ENCODE data around the gene CTDP1.

DNA sequence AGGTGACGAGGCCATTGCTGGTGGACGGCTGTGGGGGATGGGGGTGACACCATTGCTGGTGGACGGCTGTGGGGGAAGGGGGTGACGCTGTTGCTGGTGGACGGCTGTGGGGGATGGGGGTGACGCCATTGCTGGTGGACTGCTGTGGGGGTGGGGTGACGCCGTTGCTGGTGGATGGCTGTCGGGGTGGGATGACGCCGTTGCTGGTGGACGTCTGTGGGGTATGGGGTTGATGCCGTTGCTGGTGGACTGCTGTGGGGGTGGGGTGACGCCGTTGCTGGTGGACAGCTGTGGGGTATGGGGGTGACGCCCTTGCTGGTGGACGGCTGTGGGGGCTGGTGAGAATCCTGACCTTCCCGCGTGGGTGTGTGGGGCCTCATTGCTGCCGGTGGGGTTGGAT is 47.1 kb downstream of the CTDP1 start:
- TF ChIP-seq, protein P1, sequence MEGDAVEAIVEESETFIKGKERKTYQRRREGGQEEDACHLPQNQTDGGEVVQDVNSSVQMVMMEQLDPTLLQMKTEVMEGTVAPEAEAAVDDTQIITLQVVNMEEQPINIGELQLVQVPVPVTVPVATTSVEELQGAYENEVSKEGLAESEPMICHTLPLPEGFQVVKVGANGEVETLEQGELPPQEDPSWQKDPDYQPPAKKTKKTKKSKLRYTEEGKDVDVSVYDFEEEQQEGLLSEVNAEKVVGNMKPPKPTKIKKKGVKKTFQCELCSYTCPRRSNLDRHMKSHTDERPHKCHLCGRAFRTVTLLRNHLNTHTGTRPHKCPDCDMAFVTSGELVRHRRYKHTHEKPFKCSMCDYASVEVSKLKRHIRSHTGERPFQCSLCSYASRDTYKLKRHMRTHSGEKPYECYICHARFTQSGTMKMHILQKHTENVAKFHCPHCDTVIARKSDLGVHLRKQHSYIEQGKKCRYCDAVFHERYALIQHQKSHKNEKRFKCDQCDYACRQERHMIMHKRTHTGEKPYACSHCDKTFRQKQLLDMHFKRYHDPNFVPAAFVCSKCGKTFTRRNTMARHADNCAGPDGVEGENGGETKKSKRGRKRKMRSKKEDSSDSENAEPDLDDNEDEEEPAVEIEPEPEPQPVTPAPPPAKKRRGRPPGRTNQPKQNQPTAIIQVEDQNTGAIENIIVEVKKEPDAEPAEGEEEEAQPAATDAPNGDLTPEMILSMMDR (IDR thresholded peaks at IDR 0.05), result no peak
- no peak for TF ChIP-seq POLR2A (IDR thresholded peaks at IDR 0.05)

Measured in lower leg skin (tissue), 3 donors.